SK-N-MC (cell line): ENCODE measurements around the gene B4GALNT4.

ENCODE experiments used
- FOXP2 ChIP-seq: optimal IDR thresholded peaks from 2 replicates; pipeline ENCODE3; 2011; ENCODE audit warnings: mild to moderate bottlenecking, moderate library complexity; ENCODE audit not compliant: insufficient read depth; ENCODE audit errors: extremely low read length, control extremely low read depth
- POLR2AphosphoS5 ChIP-seq: IDR thresholded peaks from 2 replicates; pipeline ENCODE4 v1.6.1; 2012; ENCODE audit warnings: mild to moderate bottlenecking, low read depth, low read length, borderline replicate concordance

- TF ChIP-seq POLR2AphosphoS5 (no peak), FOXP2 (no peak)
Observed at GRCh38 chr11:419248-420005, 50.1 kb downstream of the B4GALNT4 start.
